ENCODE results near the gene PLXNA3. TPM values are rescaled to one million over a fixed set of nuclear protein-coding genes. Genes with fewer than 3 reads are reported as not detected.

The PLXNA3 gene
- total RNA-seq, 1 donor from 2014 or later = 4.3 TPM

DNA sequence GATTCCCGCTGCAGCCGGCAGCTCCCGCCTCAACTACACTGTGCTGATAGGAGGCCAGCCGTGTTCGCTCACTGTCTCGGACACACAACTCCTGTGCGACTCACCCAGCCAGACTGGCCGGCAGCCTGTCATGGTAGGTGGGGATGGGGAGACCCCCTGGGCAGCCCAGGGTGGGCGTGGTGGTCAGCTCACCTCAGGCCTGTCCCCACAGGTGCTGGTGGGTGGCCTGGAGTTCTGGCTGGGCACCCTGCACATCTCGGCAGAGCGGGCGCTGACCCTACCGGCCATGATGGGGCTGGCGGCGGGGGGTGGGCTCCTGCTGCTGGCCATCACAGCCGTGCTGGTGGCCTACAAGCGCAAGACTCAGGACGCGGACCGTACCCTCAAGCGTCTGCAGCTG lies 9.5 kb downstream of the PLXNA3 start:
- H3K9me3 Mint-ChIP-seq = peaks cover 11% of the 10 kb centered on the region
- Histone ChIP-seq H4K20me1 (ENCODE audit: low read depth) (no peaks in the 10 kb centered on the region), H3K4me2 (no peak overlapping the region), H3K9ac (no peak overlapping the region), H3K27me3 (no peaks in the 10 kb centered on the region), H2AFZ (replicated peaks) (no peak overlapping the region), H3K4me3 (no peak overlapping the region), H3K36me3 (no peaks in the 10 kb centered on the region), H3K27ac (no peak overlapping the region), H3K9me3 (ENCODE audit: low read depth) (no peaks in the 10 kb centered on the region), H3K4me1 (no peaks in the 10 kb centered on the region), H3F3A (ENCODE audit: low read depth) (no peaks in the 10 kb centered on the region), H3K79me2 (ENCODE audit: low read depth) (no peaks in the 10 kb centered on the region)
- TF ChIP-seq, protein P1, sequence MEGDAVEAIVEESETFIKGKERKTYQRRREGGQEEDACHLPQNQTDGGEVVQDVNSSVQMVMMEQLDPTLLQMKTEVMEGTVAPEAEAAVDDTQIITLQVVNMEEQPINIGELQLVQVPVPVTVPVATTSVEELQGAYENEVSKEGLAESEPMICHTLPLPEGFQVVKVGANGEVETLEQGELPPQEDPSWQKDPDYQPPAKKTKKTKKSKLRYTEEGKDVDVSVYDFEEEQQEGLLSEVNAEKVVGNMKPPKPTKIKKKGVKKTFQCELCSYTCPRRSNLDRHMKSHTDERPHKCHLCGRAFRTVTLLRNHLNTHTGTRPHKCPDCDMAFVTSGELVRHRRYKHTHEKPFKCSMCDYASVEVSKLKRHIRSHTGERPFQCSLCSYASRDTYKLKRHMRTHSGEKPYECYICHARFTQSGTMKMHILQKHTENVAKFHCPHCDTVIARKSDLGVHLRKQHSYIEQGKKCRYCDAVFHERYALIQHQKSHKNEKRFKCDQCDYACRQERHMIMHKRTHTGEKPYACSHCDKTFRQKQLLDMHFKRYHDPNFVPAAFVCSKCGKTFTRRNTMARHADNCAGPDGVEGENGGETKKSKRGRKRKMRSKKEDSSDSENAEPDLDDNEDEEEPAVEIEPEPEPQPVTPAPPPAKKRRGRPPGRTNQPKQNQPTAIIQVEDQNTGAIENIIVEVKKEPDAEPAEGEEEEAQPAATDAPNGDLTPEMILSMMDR (IDR thresholded peaks at IDR 0.05) = no peak
- TF ChIP-seq EZH2 (IDR thresholded peaks at IDR 0.05) = no peak
- TF ChIP-seq EZH2phosphoT487 (IDR thresholded peaks at IDR 0.05) = no peak
- peaks cover 6% of the 10 kb centered on the region for H3K36me3 Mint-ChIP-seq
- no peak for DNase-seq (ENCODE audit: low spot score)
- H3K27me3 Mint-ChIP-seq (ENCODE audit: insufficient read depth, low read depth) = no peaks in the 10 kb centered on the region
- no peak overlapping the region for H3K27ac Mint-ChIP-seq
- H3K4me1 Mint-ChIP-seq = no peaks in the 10 kb centered on the region
- H3K4me3 Mint-ChIP-seq = no peak overlapping the region

GRCh38 chrX:154468217-154468616 lies 10.1 kb downstream of the PLXNA3 start:
- no peak for TF ChIP-seq EZH2phosphoT487 (IDR thresholded peaks at IDR 0.05)
- TF ChIP-seq, protein P1 (IDR thresholded peaks at IDR 0.05) = no peak
- no peak for TF ChIP-seq EZH2 (IDR thresholded peaks at IDR 0.05)
- H3K27me3 Mint-ChIP-seq (ENCODE audit: insufficient read depth, low read depth) = no peaks in the 10 kb centered on the region
- peaks cover 2% of the 10 kb centered on the region for H3K36me3 Mint-ChIP-seq

GRCh38 chrX:154469114-154469513 lies 11.0 kb downstream of the PLXNA3 start:
- no peaks in the 10 kb centered on the region for H3K4me1 ChIP-seq
- H3K79me2 ChIP-seq (ENCODE audit: low read depth) = no peaks in the 10 kb centered on the region
- H3K9ac ChIP-seq = no peak overlapping the region
- H3K9me3 ChIP-seq (ENCODE audit: low read depth) = no peaks in the 10 kb centered on the region
- no peaks in the 10 kb centered on the region for H3K27me3 ChIP-seq
- no peak overlapping the region for H3K27ac Mint-ChIP-seq
- H3K4me3 ChIP-seq = no peak overlapping the region
- no peak overlapping the region for H3K4me2 ChIP-seq
- no peaks in the 10 kb centered on the region for H3K36me3 ChIP-seq
- no peaks in the 10 kb centered on the region for H3K4me1 Mint-ChIP-seq
- H3F3A ChIP-seq (ENCODE audit: low read depth) = no peaks in the 10 kb centered on the region
- peaks cover 7% of the 10 kb centered on the region for H3K9me3 Mint-ChIP-seq
- H3K27ac ChIP-seq = no peak overlapping the region
- no peaks in the 10 kb centered on the region for H4K20me1 ChIP-seq (ENCODE audit: low read depth)
- H3K27me3 Mint-ChIP-seq (ENCODE audit: insufficient read depth, low read depth) = no peaks in the 10 kb centered on the region
- H2AFZ ChIP-seq (replicated peaks) = no peak overlapping the region
- TF ChIP-seq EZH2phosphoT487 (IDR thresholded peaks at IDR 0.05) (no peak), EZH2 (IDR thresholded peaks at IDR 0.05) (no peak)
- TF ChIP-seq, protein P1 (IDR thresholded peaks at IDR 0.05) = no peak
- no peak for DNase-seq (ENCODE audit: low spot score)
- H3K36me3 Mint-ChIP-seq = peaks cover 7% of the 10 kb centered on the region
- H3K4me3 Mint-ChIP-seq = no peak overlapping the region

More at GRCh38 chrX:154468217-154468616, 10.1 kb downstream of the PLXNA3 start:
- no peak overlapping the region for H3K4me2 ChIP-seq
- no peaks in the 10 kb centered on the region for H3K79me2 ChIP-seq (ENCODE audit: low read depth)
- no peaks in the 10 kb centered on the region for H3K27me3 ChIP-seq
- DNase-seq (ENCODE audit: low spot score) = no peak
- no peak overlapping the region for H3K4me3 ChIP-seq
- no peaks in the 10 kb centered on the region for H3K9me3 ChIP-seq (ENCODE audit: low read depth)
- H3K4me1 Mint-ChIP-seq = no peaks in the 10 kb centered on the region
- no peak overlapping the region for H3K4me3 Mint-ChIP-seq
- no peaks in the 10 kb centered on the region for H3K36me3 ChIP-seq
- no peak overlapping the region for H3K27ac ChIP-seq
- no peak overlapping the region for H3K9ac ChIP-seq
- H3K9me3 Mint-ChIP-seq = peaks cover 7% of the 10 kb centered on the region
- H2AFZ ChIP-seq (replicated peaks) = no peak overlapping the region
- no peak overlapping the region for H3K27ac Mint-ChIP-seq
- no peaks in the 10 kb centered on the region for H4K20me1 ChIP-seq (ENCODE audit: low read depth)
- no peaks in the 10 kb centered on the region for H3K4me1 ChIP-seq
- no peaks in the 10 kb centered on the region for H3F3A ChIP-seq (ENCODE audit: low read depth)

Measured in neural progenitor cell (in vitro differentiated cells).